ENCODE measurements around the gene ACAA2. TPM values are rescaled to one million over a fixed set of nuclear protein-coding genes. Genes with fewer than 3 reads are reported as not detected.

The ACAA2 gene
- total and polyA plus RNA-seq, 2 of the 8 experiments (the other 6 are each of a cell fraction or from before 2014, with no cell fraction given), result 63.4 to 151 TPM

GRCh38 chr18:49849331-49850217 lies 36.2 kb upstream of the ACAA2 start:
- Histone ChIP-seq H3K18ac (ENCODE audit: extremely low read depth, low read length) (no peak overlapping the region), H3K4me2 (ENCODE audit: insufficient read depth in 1 of 2, low read depth in 2 of 2, low read length in 2 of 2) (no peak overlapping the region), H3K4me1 (replicated peaks in 1 of 4; ENCODE audit: control insufficient read depth in 3 of 4, insufficient read depth in 4 of 4, low read length in 3 of 4) (peaks cover 0 to 25% (median 9%) of the 10 kb centered on the region in 4 experiments; a peak in 5 of 7 replicates), H2BK120ac (replicated peaks; ENCODE audit: low read depth, low read length) (no peak overlapping the region), H4K91ac (replicated peaks; ENCODE audit: insufficient read length, low read length) (no peak overlapping the region), H2BK5ac (ENCODE audit: low read depth, low read length) (peak overlapping the region; percentile 6; the same call in 1 of the 2 replicates), H3K56ac (replicated peaks; ENCODE audit: insufficient read length, low read depth, low read length) (no peak overlapping the region), H4K5ac (ENCODE audit: insufficient read length, low read depth, low read length) (no peak overlapping the region), H3K79me2 (ENCODE audit: control insufficient read depth in 1 of 2, insufficient read depth in 2 of 2, low read length in 2 of 2) (no peaks in the 10 kb centered on the region), H4K20me1 (replicated peaks in 1 of 2; ENCODE audit: control insufficient read depth in 1 of 2, insufficient read depth in 2 of 2, low read length in 2 of 2) (peaks cover 0 to 2% of the 10 kb centered on the region in 2 experiments), H3K27me3 (replicated peaks in 1 of 4; ENCODE audit: control insufficient read depth in 3 of 4, extremely low read depth in 1 of 4, insufficient read depth in 3 of 4, low read length in 3 of 4) (no peaks in the 10 kb centered on the region; a peak in 1 of 7 replicates), H3K79me1 (ENCODE audit: low read depth, low read length) (no peaks in the 10 kb centered on the region), H3K23me2 (ENCODE audit: low read depth, low read length) (no peaks in the 10 kb centered on the region; the same call in 1 of the 2 replicates), H2BK15ac (ENCODE audit: low read length) (no peak overlapping the region; the same call in 1 of the 2 replicates), H3K4ac (replicated peaks; ENCODE audit: insufficient read length, low read depth, low read length) (no peak overlapping the region), H3K14ac (ENCODE audit: insufficient read length) (no peak overlapping the region), H2AK5ac (ENCODE audit: low read depth, low read length) (peak overlapping the region; percentile 45; the same call in 1 of the 2 replicates), H3K9me3 (ENCODE audit: insufficient read depth in 2 of 2, low read depth in 1 of 2, low read length in 1 of 2) (no peaks in the 10 kb centered on the region), H2BK12ac (ENCODE audit: low read depth, low read length) (0 out of 2 replicates have a peak overlapping the region, but pooled peaks have one; percentile 18), H3K27ac (ENCODE audit: low read depth, low read length) (no peak overlapping the region), H2BK20ac (ENCODE audit: low read length) (0 out of 2 replicates have a peak overlapping the region, but pooled peaks have one; percentile 15), H3K4me3 (ENCODE audit: extremely low read depth in 1 of 4, insufficient read depth in 2 of 4, low read depth in 3 of 4, low read length in 4 of 4) (no peak overlapping the region), H4K8ac (ENCODE audit: extremely low read depth, insufficient read depth, low read length) (no peak overlapping the region), H2AFZ (ENCODE audit: low read length) (no peak overlapping the region), H3K23ac (ENCODE audit: insufficient read length) (no peak overlapping the region), H3K9ac (replicated peaks in 1 of 4; ENCODE audit: extremely low read depth in 1 of 4, low read depth in 3 of 4, low read length in 3 of 4) (no peak overlapping the region), H3K36me3 (ENCODE audit: control insufficient read depth in 2 of 4, insufficient read depth in 4 of 4, low read length in 3 of 4) (no peaks in the 10 kb centered on the region)
- 72% methylated on average over 14 of the region's 14 CpGs; no CpG with 5 or more reads in 1 of the 2 experiments for WGBS, 2 experiments (ENCODE audit: extremely low coverage in 1 of 2, insufficient coverage in 1 of 2, insufficient read length in 1 of 2, insufficient replicate concordance in 2 of 2, low coverage in 1 of 2, low lambda C conversion rate in 2 of 2, missing lambda C conversion rate in 1 of 2)
- ChIA-PET CTCF (ENCODE audit: partially characterized antibody) (interaction anchor here (14.2 kb wide), 1 partner anchor 10 kb away, joined by 157 read pairs; no protein-coding TSS in a partner anchor), POLR2A (ENCODE audit: partially characterized antibody) (interaction anchor here (0.5 to 0.9 kb wide), 2 partner anchors 15 to 38 kb away, joined by 4 to 5 read pairs; no protein-coding TSS in a partner anchor)
- FAIRE-seq (no peak), DNase-seq (ENCODE audit: low read depth in 1 of 2, low spot score in 2 of 2) (peak; percentile 58 to 64)
- no peak for TF ChIP-seq SIN3A (conservative IDR thresholded peaks at IDR 0.05 in 1 of 2, IDR thresholded peaks at IDR 0.05 in 1 of 2; ENCODE audit: low read depth in 1 of 2, low read length in 2 of 2)
- TF ChIP-seq HDAC6 (IDR thresholded peaks at IDR 0.05; ENCODE audit: low read depth, low read length), result no peak
- TF ChIP-seq EZH2 (IDR thresholded peaks at IDR 0.05; ENCODE audit: low read depth, low read length, severe bottlenecking), result no peak
- TF ChIP-seq FOSL1 (IDR thresholded peaks at IDR 0.05; ENCODE audit: insufficient read depth, low read depth, low read length), result no peak
- TF ChIP-seq TCF12 (IDR thresholded peaks at IDR 0.05; ENCODE audit: low read depth, low read length), result no peak
- TF ChIP-seq SP1 (IDR thresholded peaks at IDR 0.05; ENCODE audit: low read depth, low read length), result no peak
- TF ChIP-seq YY1 (IDR thresholded peaks at IDR 0.05; ENCODE audit: low read depth, low read length), result no peak
- no peak for TF ChIP-seq CBX8 (IDR thresholded peaks at IDR 0.05; ENCODE audit: borderline replicate concordance, low read depth, low read length)
- no peak for TF ChIP-seq TBP (IDR thresholded peaks at IDR 0.05; ENCODE audit: low read depth, low read length)
- no peak for TF ChIP-seq PHF8 (conservative IDR thresholded peaks at IDR 0.05; ENCODE audit: low read depth, low read length)
- TF ChIP-seq RNF2 (IDR thresholded peaks at IDR 0.05; ENCODE audit: borderline replicate concordance, low read depth, low read length, missing control alignments, poor library complexity, severe bottlenecking), result no peak
